ENCODE data around the gene ASCL1. TPM values are rescaled to one million over a fixed set of nuclear protein-coding genes. Genes with fewer than 3 reads are reported as not detected.

The ASCL1 gene
- total and polyA plus RNA-seq, 2 of the 13 experiments (the other 11 are each of a cell fraction or from before 2014, with no cell fraction given) = not detected

DNA sequence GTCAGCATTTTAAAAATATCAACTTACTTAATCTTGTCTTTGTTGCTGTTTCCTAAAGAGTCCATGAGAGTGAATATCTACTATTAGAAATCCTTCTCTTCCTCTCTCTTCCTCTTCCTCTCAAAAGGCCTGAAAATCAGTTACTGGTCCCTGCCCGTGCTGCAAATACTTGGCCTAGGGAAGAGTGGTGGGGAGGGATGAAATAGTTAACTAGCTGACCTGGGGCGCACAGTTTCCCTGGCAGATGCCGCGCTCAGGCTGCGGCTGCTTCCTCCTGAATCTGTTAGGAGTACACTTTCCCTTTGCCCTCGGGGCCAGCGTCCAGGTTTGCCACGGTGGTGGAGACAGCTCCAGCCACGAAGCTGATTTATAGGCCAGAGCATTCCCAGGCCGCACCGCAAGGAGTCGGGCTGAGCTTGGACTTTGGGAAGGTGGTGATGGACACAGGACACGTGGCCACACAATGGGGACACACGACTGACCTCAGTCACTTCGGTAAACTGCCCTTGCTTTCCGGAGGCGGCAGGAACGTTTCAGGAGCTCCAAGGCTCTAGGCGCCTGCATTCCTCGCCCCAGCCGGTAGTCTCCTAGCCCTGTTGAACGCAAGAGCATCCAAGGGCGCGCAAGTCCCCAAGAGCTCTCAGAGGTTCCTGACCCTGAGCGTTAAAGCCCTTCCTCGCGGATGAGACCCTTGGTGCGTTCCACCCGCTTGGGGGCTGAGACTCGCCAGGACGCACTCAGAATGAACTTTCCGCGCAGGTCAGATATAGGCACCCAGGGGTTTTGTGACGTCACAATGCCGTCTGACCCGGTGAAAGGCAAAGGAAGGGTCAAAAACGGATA, 7.1 kb upstream of the ASCL1 start (continued):
- TF ChIP-seq GZF1 (CRISPR knock-in tag; IDR thresholded peaks at IDR 0.05) (no peak), MEIS1 (CRISPR knock-in tag; IDR thresholded peaks at IDR 0.05; ENCODE audit: borderline replicate concordance) (no peak), ZNF121 (CRISPR knock-in tag; IDR thresholded peaks at IDR 0.05) (no peak), GTF2F1 (IDR thresholded peaks at IDR 0.05; ENCODE audit: low read length) (no peak), ZNF547 (CRISPR knock-in tag; IDR thresholded peaks at IDR 0.05) (no peak), ZBTB8A (CRISPR knock-in tag; IDR thresholded peaks at IDR 0.05; ENCODE audit: borderline replicate concordance, low read depth) (no peak), KLF9 (CRISPR knock-in tag; IDR thresholded peaks at IDR 0.05; ENCODE audit: low read depth) (no peak), ZNF879 (CRISPR knock-in tag; IDR thresholded peaks at IDR 0.05) (no peak), ATRX (CRISPR knock-in tag; IDR thresholded peaks at IDR 0.05; ENCODE audit: borderline replicate concordance) (no peak), KLF13 (CRISPR knock-in tag; IDR thresholded peaks at IDR 0.05) (no peak), ZBTB42 (CRISPR knock-in tag; IDR thresholded peaks at IDR 0.05) (no peak), ARHGAP35 (CRISPR knock-in tag; IDR thresholded peaks at IDR 0.05; ENCODE audit: borderline replicate concordance) (no peak), RCOR2 (CRISPR knock-in tag; IDR thresholded peaks at IDR 0.05) (no peak), ASH2L (IDR thresholded peaks at IDR 0.05; ENCODE audit: insufficient read length, low read depth, low read length) (peak; percentile 23), CEBPG (CRISPR knock-in tag; IDR thresholded peaks at IDR 0.05) (no peak), ZNF780A (CRISPR knock-in tag; IDR thresholded peaks at IDR 0.05) (no peak)
- TF ChIP-seq, protein P1, sequence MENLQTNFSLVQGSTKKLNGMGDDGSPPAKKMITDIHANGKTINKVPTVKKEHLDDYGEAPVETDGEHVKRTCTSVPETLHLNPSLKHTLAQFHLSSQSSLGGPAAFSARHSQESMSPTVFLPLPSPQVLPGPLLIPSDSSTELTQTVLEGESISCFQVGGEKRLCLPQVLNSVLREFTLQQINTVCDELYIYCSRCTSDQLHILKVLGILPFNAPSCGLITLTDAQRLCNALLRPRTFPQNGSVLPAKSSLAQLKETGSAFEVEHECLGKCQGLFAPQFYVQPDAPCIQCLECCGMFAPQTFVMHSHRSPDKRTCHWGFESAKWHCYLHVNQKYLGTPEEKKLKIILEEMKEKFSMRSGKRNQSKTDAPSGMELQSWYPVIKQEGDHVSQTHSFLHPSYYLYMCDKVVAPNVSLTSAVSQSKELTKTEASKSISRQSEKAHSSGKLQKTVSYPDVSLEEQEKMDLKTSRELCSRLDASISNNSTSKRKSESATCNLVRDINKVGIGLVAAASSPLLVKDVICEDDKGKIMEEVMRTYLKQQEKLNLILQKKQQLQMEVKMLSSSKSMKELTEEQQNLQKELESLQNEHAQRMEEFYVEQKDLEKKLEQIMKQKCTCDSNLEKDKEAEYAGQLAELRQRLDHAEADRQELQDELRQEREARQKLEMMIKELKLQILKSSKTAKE (CRISPR knock-in tag; IDR thresholded peaks at IDR 0.05; ENCODE audit: borderline replicate concordance) = no peak
- TF ChIP-seq, protein P2, sequence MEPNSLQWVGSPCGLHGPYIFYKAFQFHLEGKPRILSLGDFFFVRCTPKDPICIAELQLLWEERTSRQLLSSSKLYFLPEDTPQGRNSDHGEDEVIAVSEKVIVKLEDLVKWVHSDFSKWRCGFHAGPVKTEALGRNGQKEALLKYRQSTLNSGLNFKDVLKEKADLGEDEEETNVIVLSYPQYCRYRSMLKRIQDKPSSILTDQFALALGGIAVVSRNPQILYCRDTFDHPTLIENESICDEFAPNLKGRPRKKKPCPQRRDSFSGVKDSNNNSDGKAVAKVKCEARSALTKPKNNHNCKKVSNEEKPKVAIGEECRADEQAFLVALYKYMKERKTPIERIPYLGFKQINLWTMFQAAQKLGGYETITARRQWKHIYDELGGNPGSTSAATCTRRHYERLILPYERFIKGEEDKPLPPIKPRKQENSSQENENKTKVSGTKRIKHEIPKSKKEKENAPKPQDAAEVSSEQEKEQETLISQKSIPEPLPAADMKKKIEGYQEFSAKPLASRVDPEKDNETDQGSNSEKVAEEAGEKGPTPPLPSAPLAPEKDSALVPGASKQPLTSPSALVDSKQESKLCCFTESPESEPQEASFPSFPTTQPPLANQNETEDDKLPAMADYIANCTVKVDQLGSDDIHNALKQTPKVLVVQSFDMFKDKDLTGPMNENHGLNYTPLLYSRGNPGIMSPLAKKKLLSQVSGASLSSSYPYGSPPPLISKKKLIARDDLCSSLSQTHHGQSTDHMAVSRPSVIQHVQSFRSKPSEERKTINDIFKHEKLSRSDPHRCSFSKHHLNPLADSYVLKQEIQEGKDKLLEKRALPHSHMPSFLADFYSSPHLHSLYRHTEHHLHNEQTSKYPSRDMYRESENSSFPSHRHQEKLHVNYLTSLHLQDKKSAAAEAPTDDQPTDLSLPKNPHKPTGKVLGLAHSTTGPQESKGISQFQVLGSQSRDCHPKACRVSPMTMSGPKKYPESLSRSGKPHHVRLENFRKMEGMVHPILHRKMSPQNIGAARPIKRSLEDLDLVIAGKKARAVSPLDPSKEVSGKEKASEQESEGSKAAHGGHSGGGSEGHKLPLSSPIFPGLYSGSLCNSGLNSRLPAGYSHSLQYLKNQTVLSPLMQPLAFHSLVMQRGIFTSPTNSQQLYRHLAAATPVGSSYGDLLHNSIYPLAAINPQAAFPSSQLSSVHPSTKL (CRISPR knock-in tag; IDR thresholded peaks at IDR 0.05) = peak; percentile 68
- TF ChIP-seq, protein P3, sequence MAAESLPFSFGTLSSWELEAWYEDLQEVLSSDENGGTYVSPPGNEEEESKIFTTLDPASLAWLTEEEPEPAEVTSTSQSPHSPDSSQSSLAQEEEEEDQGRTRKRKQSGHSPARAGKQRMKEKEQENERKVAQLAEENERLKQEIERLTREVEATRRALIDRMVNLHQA (CRISPR knock-in tag; IDR thresholded peaks at IDR 0.05) = no peak
- TF ChIP-seq, protein P4, sequence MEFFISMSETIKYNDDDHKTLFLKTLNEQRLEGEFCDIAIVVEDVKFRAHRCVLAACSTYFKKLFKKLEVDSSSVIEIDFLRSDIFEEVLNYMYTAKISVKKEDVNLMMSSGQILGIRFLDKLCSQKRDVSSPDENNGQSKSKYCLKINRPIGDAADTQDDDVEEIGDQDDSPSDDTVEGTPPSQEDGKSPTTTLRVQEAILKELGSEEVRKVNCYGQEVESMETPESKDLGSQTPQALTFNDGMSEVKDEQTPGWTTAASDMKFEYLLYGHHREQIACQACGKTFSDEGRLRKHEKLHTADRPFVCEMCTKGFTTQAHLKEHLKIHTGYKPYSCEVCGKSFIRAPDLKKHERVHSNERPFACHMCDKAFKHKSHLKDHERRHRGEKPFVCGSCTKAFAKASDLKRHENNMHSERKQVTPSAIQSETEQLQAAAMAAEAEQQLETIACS (CRISPR knock-in tag; IDR thresholded peaks at IDR 0.05) = no peak
- TF ChIP-seq, protein P5, sequence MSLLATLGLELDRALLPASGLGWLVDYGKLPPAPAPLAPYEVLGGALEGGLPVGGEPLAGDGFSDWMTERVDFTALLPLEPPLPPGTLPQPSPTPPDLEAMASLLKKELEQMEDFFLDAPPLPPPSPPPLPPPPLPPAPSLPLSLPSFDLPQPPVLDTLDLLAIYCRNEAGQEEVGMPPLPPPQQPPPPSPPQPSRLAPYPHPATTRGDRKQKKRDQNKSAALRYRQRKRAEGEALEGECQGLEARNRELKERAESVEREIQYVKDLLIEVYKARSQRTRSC (CRISPR knock-in tag; IDR thresholded peaks at IDR 0.05; ENCODE audit: low read depth) = no peak
- TF ChIP-seq, protein P6, sequence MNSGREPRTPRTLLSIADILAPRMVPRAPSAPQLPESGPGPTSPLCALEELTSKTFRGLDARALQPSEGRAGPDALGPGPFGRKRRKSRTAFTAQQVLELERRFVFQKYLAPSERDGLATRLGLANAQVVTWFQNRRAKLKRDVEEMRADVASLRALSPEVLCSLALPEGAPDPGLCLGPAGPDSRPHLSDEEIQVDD (CRISPR knock-in tag; IDR thresholded peaks at IDR 0.05; ENCODE audit: borderline replicate concordance) = no peak

Data from HepG2 (cell line).